ENCODE results near the gene CDK6. TPM values are rescaled to one million over a fixed set of nuclear protein-coding genes. Genes with fewer than 3 reads are reported as not detected.
A peak's percentile ranks its signal among the peaks of the same experiment; 100 is the strongest.

CDK6 gene
- total RNA-seq, 4 donors from 2014 or later: 58.1 to 79.1 (median 68.3) TPM

DNA sequence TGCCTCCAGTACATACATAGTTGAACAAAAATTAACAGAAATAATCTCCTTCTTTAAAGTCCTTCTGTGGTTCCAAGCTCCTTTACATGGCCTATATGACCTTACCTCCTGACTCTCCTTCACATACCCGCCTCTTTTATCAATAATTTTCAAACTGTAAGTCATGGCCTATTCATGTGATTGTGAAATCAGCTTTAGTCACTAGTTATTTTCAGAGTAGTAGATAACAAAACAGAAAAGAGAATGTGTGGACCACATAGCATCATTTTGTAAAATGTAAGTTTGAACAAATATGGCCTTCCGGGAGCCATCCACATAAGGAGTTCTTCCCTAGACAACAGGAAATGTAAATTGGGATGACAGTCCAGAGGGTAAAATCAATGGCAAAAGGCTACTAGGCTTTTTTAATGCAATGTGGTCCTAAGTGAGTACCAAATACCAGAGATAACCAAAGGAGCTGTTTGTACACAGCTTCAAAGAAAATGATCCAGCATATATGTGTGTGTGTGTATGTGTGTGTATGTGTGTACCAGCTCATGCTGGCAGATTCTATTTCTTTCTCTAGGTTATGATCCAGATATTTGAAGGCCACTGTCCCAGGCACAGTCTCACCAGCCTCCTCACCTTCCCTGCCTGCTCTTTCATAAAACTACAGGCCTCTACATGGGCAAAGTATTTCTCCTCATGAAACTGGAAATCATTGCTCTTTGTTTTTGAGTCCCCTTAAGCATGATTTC lies 233.9 kb downstream of the CDK6 start:
- no peak overlapping the region for H3K27ac ChIP-seq
- no peak for DNase-seq (ENCODE audit: low spot score in 2 of 2)
- H3K27me3 ChIP-seq: no peaks in the 10 kb centered on the region
- H3K9me3 ChIP-seq: no peaks in the 10 kb centered on the region
- TF ChIP-seq, protein P1, sequence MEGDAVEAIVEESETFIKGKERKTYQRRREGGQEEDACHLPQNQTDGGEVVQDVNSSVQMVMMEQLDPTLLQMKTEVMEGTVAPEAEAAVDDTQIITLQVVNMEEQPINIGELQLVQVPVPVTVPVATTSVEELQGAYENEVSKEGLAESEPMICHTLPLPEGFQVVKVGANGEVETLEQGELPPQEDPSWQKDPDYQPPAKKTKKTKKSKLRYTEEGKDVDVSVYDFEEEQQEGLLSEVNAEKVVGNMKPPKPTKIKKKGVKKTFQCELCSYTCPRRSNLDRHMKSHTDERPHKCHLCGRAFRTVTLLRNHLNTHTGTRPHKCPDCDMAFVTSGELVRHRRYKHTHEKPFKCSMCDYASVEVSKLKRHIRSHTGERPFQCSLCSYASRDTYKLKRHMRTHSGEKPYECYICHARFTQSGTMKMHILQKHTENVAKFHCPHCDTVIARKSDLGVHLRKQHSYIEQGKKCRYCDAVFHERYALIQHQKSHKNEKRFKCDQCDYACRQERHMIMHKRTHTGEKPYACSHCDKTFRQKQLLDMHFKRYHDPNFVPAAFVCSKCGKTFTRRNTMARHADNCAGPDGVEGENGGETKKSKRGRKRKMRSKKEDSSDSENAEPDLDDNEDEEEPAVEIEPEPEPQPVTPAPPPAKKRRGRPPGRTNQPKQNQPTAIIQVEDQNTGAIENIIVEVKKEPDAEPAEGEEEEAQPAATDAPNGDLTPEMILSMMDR (IDR thresholded peaks at IDR 0.05): no peak
- TF ChIP-seq POLR2AphosphoS5 (IDR thresholded peaks at IDR 0.05): no peak
- no peak for TF ChIP-seq POLR2A (IDR thresholded peaks at IDR 0.05)
- TF ChIP-seq EP300 (IDR thresholded peaks at IDR 0.05): no peak
- WGBS: 87% methylated on average over 2 of the region's 2 CpGs
- H3K36me3 ChIP-seq: no peaks in the 10 kb centered on the region
- H3K4me3 ChIP-seq: no peak overlapping the region
- no peaks in the 10 kb centered on the region for H3K4me1 ChIP-seq

DNA sequence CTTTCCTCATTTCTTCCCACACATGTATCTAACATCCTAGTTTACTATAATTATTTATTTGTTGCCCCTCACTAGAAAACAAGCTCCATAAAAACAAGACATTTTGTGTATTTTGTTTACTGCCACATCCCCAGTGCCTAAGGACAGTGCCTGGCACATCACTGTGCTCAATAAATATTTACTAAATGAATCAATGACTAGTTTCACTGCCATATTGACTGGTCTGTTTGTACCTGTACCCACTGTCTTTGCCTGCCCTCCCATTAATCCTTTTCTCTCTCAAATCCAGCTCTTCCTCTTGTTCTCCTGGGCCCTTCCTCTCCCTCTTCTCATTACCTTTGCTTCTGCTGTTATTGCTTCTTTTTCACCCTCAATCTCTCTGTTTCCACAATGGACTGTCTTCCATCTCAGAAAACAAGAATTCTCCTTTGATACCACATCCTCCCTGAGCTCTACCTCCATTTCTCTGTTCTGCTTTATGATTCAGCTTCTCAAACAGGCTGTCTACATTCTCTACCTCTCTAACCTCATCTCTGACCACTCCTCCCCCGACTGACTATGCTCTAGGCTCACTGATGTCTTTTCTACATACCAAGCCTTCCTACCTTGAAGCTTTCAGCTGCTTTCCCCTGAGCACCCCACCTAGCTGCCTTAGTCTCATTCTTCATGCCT lies 237.9 kb downstream of the CDK6 start:
- no peak overlapping the region for H3K27ac ChIP-seq
- DNase-seq (ENCODE audit: low spot score in 2 of 2): no peak
- no peaks in the 10 kb centered on the region for H3K36me3 ChIP-seq
- no peak overlapping the region for H3K4me3 ChIP-seq
- 35% methylated on average over 1 of the region's 1 CpG for WGBS
- no peaks in the 10 kb centered on the region for H3K4me1 ChIP-seq
- no peaks in the 10 kb centered on the region for H3K27me3 ChIP-seq
- TF ChIP-seq POLR2AphosphoS5 (IDR thresholded peaks at IDR 0.05) (no peak), EP300 (IDR thresholded peaks at IDR 0.05) (no peak), POLR2A (IDR thresholded peaks at IDR 0.05) (no peak)
- TF ChIP-seq, protein P1 (IDR thresholded peaks at IDR 0.05): no peak
- no peaks in the 10 kb centered on the region for H3K9me3 ChIP-seq

DNA sequence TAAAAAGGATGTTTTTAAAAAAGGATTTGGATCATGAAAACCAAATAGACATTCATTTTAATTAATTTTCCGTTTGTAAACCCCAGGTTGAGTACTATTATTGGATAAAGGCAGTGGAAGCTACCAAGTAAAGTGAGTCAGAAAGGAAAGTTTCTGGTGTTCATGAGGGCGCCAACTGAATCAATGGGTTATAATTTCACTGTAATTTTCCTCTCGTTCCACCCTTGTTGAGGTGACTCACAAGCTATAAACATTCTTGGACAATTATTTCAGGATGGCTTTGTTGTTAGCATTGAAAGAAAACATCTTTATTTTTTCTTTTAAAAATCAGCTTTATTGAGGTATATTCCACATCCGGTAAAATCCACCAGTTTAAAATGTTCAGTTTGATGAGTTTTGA lies 241.1 kb downstream of the CDK6 start:
- Histone ChIP-seq H3K27me3 (no peaks in the 10 kb centered on the region), H3K4me3 (no peak overlapping the region), H3K9me3 (no peaks in the 10 kb centered on the region), H3K4me1 (peaks cover 4% of the 10 kb centered on the region), H3K36me3 (no peaks in the 10 kb centered on the region), H3K27ac (no peak overlapping the region)
- DNase-seq (ENCODE audit: low spot score in 2 of 2): no peak
- WGBS: 57% methylated on average over 4 of the region's 4 CpGs
- TF ChIP-seq EP300 (IDR thresholded peaks at IDR 0.05) (no peak), POLR2AphosphoS5 (IDR thresholded peaks at IDR 0.05) (no peak), POLR2A (IDR thresholded peaks at IDR 0.05) (no peak)
- TF ChIP-seq, protein P1 (IDR thresholded peaks at IDR 0.05): no peak

DNA sequence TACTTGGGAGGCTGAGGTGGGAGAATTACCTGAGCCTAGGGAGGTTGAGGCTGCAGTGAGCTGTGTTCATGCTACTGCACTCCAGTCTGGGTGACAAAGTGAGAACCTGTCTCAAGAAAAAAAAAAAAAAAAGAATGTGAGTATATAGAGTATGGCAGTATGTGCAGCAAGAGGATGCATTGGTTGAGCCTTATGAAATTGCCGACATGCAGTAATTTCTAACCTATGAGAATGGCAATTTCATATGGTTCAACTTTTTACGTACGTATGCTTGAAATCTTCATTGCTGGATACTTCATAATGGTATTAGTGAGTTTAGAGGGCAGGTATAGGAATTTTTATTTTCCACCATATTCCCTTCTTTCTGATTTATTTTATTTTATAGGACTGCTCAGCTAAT lies 241.6 kb downstream of the CDK6 start:
- no peaks in the 10 kb centered on the region for H3K27me3 ChIP-seq
- WGBS: 100% methylated on average over 3 of the region's 3 CpGs
- no peak for DNase-seq (ENCODE audit: low spot score in 2 of 2)
- no peak overlapping the region for H3K4me3 ChIP-seq
- no peaks in the 10 kb centered on the region for H3K36me3 ChIP-seq
- H3K9me3 ChIP-seq: no peaks in the 10 kb centered on the region
- H3K4me1 ChIP-seq: peaks cover 4% of the 10 kb centered on the region
- no peak overlapping the region for H3K27ac ChIP-seq
- TF ChIP-seq EP300 (IDR thresholded peaks at IDR 0.05) (no peak), POLR2A (IDR thresholded peaks at IDR 0.05) (no peak), POLR2AphosphoS5 (IDR thresholded peaks at IDR 0.05) (no peak)
- TF ChIP-seq, protein P1 (IDR thresholded peaks at IDR 0.05): no peak

DNA sequence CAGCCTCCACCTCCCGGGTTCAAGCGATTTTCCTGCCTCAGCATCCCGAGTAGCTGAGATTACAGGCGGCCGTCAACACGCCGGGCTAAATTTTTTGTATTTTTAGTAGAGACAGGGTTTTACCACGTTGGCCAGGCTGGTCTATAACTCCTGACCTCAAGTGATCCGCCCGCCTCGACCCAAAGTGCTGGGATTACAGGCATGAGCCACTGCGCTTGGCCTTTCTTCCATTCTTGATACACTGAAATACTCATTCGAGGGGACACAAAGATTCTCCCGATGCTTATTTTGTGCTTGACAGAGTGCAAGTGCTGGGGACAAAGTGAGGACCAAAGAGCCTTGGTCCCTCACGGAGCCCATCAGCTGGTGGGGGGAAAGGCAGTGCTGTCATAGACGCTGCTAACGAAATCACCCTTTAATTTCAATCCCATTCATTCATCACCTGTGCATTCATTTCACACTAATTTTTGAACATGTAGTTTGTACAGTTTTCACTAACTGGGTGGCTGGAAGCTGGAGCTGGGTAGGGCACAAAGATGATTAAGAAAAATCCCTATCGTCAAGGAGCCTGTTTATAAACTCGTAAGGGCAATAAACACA lies 245.6 kb downstream of the CDK6 start:
- no peak for DNase-seq (ENCODE audit: low spot score in 2 of 2)
- no peak overlapping the region for H3K27ac ChIP-seq
- TF ChIP-seq POLR2AphosphoS5 (IDR thresholded peaks at IDR 0.05) (no peak), EP300 (IDR thresholded peaks at IDR 0.05) (no peak), POLR2A (IDR thresholded peaks at IDR 0.05) (no peak)
- TF ChIP-seq, protein P1 (IDR thresholded peaks at IDR 0.05): no peak
- no peaks in the 10 kb centered on the region for H3K27me3 ChIP-seq
- H3K4me3 ChIP-seq: peak overlapping the region; percentile 83
- H3K4me1 ChIP-seq: peaks cover 40% of the 10 kb centered on the region
- H3K36me3 ChIP-seq: no peaks in the 10 kb centered on the region
- WGBS: 35% methylated on average over 19 of the region's 19 CpGs
- no peaks in the 10 kb centered on the region for H3K9me3 ChIP-seq
